HepG2 (cell line): ENCODE measurements around the gene UBE2U. TPM values are rescaled to one million over a fixed set of nuclear protein-coding genes. Genes with fewer than 3 reads are reported as not detected.

Experiments
- ATAC-seq: fragments of 200-7000 bp; cut with Tn5 transposase; 3 replicates; pipeline ENCODE4 v1.9.1; 2020; ENCODE audit warnings: mild to moderate bottlenecking, moderate library complexity
- BruUV-seq: library from RNA; stranded (reverse); fragments of 400-500 nt; replicated peaks from 2 replicates; lab custom pipeline; 2021; lab: Mats Ljungman, UMichigan
- CTCF ChIA-PET: fragments of 300-600 bp; formaldehyde crosslinking; extraction: SDS; loops from one replicate; lab custom pipeline; 2021; ENCODE audit warnings: low total read pairs, inconsistent platforms, low intra/inter-chr PET ratio; lab: Yijun Ruan, JAX
- POLR2A ChIA-PET: fragments of 350-600 bp; sonication (Branson Sonifier 250); formaldehyde crosslinking; loops from one replicate; lab custom pipeline; 2020; ENCODE audit warnings: antibody characterized with exemption, inconsistent platforms; lab: Yijun Ruan, JAX
- DNase-seq: peaks from one replicate; pipeline ENCODE4 v3.0.0-alpha.2; 2015; ENCODE audit warnings: low spot score
- FAIRE-seq: peaks from 3 replicates; lab custom pipeline; 2011; peaks lifted over from hg19 to GRCh38; lab: Jason Lieb, UNC
- H2AFZ ChIP-seq: one replicate; pipeline ENCODE4 v1.6.1; 2011; ENCODE audit warnings: low read length, inconsistent platforms
- H3K27ac ChIP-seq: fragments of 300-600 bp; 3 replicates; pipeline ENCODE4 v1.8.0; 2011; ENCODE audit warnings: mixed run types, mild to moderate bottlenecking, mixed read lengths, low read length, inconsistent platforms; ENCODE audit not compliant: insufficient read depth; ENCODE audit errors: extremely low read length
- H3K27me3 ChIP-seq, 2 experiments: fragments of 200-600 bp in 1 of 2; 2 replicates in 1 of 2; 3 replicates in 1 of 2; pipeline versions ENCODE4 v1.6.0 to v1.8.0; 2011; ENCODE audit warnings: low read length in 2 of 2, mild to moderate bottlenecking in 2 of 2, moderate library complexity in 2 of 2, inconsistent platforms in 1 of 2; ENCODE audit not compliant: insufficient read depth in 2 of 2, control insufficient read depth in 1 of 2
- H3K36me3 ChIP-seq, 2 experiments: fragments of 200-600 bp in 1 of 2; replicated peaks in 1 of 2; 2 replicates in 1 of 2; 3 replicates in 1 of 2; pipeline versions ENCODE4 v1.5.1 to v1.8.0; 2011; ENCODE audit warnings: low read length in 2 of 2, inconsistent platforms in 1 of 2; ENCODE audit not compliant: insufficient read depth in 2 of 2, control insufficient read depth in 1 of 2
- H3K4me1 ChIP-seq: 2 replicates; pipeline ENCODE4 v1.5.1; 2012; ENCODE audit warnings: low read length, inconsistent platforms; ENCODE audit not compliant: insufficient read depth
- H3K4me2 ChIP-seq: 2 replicates; pipeline ENCODE4 v1.6.0; 2011; ENCODE audit warnings: low read depth, low read length, inconsistent platforms
- H3K4me3 ChIP-seq, 3 experiments: fragments of 200-600 bp in 1 of 3; sonication (generic), shearing (Covaris generic) in 1 of 3; replicated peaks in 1 of 3; 2 replicates each; pipeline ENCODE4 v1.5.1; 2011 to 2016; ENCODE audit warnings: low read length in 3 of 3, inconsistent platforms in 2 of 3, low read depth in 2 of 3, mild to moderate bottlenecking in 2 of 3, control low read depth in 1 of 3, mixed read lengths in 1 of 3; ENCODE audit not compliant: insufficient read depth in 1 of 3
- H3K79me2 ChIP-seq: one replicate; pipeline ENCODE4 v1.6.1; 2011; ENCODE audit warnings: low read length, inconsistent platforms; ENCODE audit not compliant: insufficient read depth
- H3K9ac ChIP-seq: 2 replicates; pipeline ENCODE4 v1.6.0; 2011; ENCODE audit warnings: mild to moderate bottlenecking, low read depth, low read length, inconsistent platforms; ENCODE audit not compliant: insufficient read depth
- H3K9me3 ChIP-seq: 2 replicates; pipeline ENCODE4 v1.5.1; 2012; ENCODE audit warnings: mild to moderate bottlenecking, low read length
- H4K20me1 ChIP-seq: 2 replicates; pipeline ENCODE4 v1.6.0; 2011; ENCODE audit warnings: inconsistent platforms, mild to moderate bottlenecking, low read length, moderate library complexity; ENCODE audit not compliant: insufficient read depth
- ARNT2 ChIP-seq: sonication (generic); formaldehyde crosslinking; IDR thresholded peaks from 2 replicates; pipeline ENCODE4 v1.8.0; 2022; ENCODE audit warnings: mild to moderate bottlenecking, low read depth, missing genetic modification reagents, moderate library complexity
- MAFF ChIP-seq: IDR thresholded peaks from 2 replicates; pipeline ENCODE4 v1.6.1; 2011; ENCODE audit warnings: low read depth, low read length, improper control_type of control experiment
- MAFK ChIP-seq, 2 experiments: IDR thresholded peaks in 1 of 2; conservative IDR thresholded peaks in 1 of 2; 2 replicates each; pipeline ENCODE4 v1.6.1; 2011; ENCODE audit warnings: improper control_type of control experiment in 2 of 2, low read length in 2 of 2
- MED8 ChIP-seq: sonication (generic); formaldehyde crosslinking; IDR thresholded peaks from 2 replicates; pipeline ENCODE4 v1.8.1; 2023; ENCODE audit warnings: mild to moderate bottlenecking, missing genetic modification reagents; ENCODE audit not compliant: insufficient replicate concordance
- PLSCR1 ChIP-seq: sonication (generic); formaldehyde crosslinking; IDR thresholded peaks from 2 replicates; pipeline ENCODE4 v1.5.0; 2020; ENCODE audit warnings: missing genetic modification reagents, mild to moderate bottlenecking, borderline replicate concordance
- ZNF251 ChIP-seq: sonication (generic); formaldehyde crosslinking; IDR thresholded peaks from 2 replicates; pipeline ENCODE4 v1.9.0; 2021; ENCODE audit warnings: mild to moderate bottlenecking, missing genetic modification reagents
- ZNF609 ChIP-seq: sonication (generic); formaldehyde crosslinking; IDR thresholded peaks from 2 replicates; pipeline ENCODE4 v1.4.0; 2020; ENCODE audit warnings: mild to moderate bottlenecking, missing genetic modification reagents, borderline replicate concordance
- WGBS: methylation state at CpG from one replicate; pipeline ENCODE4 v1.1.6; 2017; ENCODE audit warnings: low lambda C conversion rate; 5-methylcytosine and 5-hydroxymethylcytosine counted together
- in situ Hi-C: cut with HindIII; loops from 2 replicates; pipeline ENCODE4 v1.10.0; 2017; ENCODE audit warnings: low pct_unique_long_range_greater_than_20kb; ENCODE audit not compliant: extremely low pct_ligation_motif_present
- intact Hi-C: fragments of 100-400 bp; cut with micrococcal nuclease; formaldehyde crosslinking; loops from one replicate; pipeline ENCODE4 v1.10.0; 2022; ENCODE audit not compliant: unreplicated experiment
- polyA plus RNA-seq, 8 experiments: library from polyadenylated mRNA; depleted of rRNA in 3 of 8; stranded (reverse) in 7 of 8; unstranded in 1 of 8; fragments of >200 nt; fragmentation: Illumina TruSeq in 4 of 8; extraction: Trizol in 4 of 8; gene quantifications; 2 replicates each; pipeline versions ENCODE4 v1.2.1 to v1.2.3, GENCODE V29; 2011 to 2016; ENCODE audit warnings: low read depth in 4 of 8, missing spikeins in 1 of 8, mixed read lengths in 1 of 8; ENCODE audit not compliant: insufficient read depth in 1 of 8
- total RNA-seq, 5 experiments: library from RNA; depleted of rRNA; stranded (reverse); fragments of >200 nt; fragmentation: Illumina TruSeq; extraction: Trizol; gene quantifications; 2 replicates each; pipeline ENCODE4 v1.2.3, GENCODE V29; 2016; ENCODE audit warnings: low read depth in 1 of 5
- TF ChIP-seq, protein P1 (sequence below): sonication (generic); formaldehyde crosslinking; IDR thresholded peaks from 2 replicates; pipeline ENCODE4 v1.4.0; 2020; ENCODE audit warnings: low read depth, missing genetic modification reagents

UBE2U gene
- total and polyA plus RNA-seq, 2 of the 13 experiments (the other 11 are each of a cell fraction or from before 2014, with no cell fraction given): not detected

GRCh38 chr1:64200064-64200463, 3.4 kb upstream of the UBE2U start:
- no TSS peak for BruUV-seq
- Histone ChIP-seq H3K4me3 (no peak overlapping the region), H3K4me2 (no peak overlapping the region), H3K9ac (no peak overlapping the region), H2AFZ (no peak overlapping the region), H3K4me1 (no peaks in the 10 kb centered on the region), H3K9me3 (no peaks in the 10 kb centered on the region), H3K36me3 (no peaks in the 10 kb centered on the region), H3K27me3 (peaks cover 0 to 4% of the 10 kb centered on the region in 2 experiments; a peak in 1 of 5 replicates), H4K20me1 (no peaks in the 10 kb centered on the region), H3K27ac (no peak overlapping the region), H3K79me2 (no peaks in the 10 kb centered on the region)
- FAIRE-seq (no peak), DNase-seq (no peak), ATAC-seq (no peak)
- 14% methylated on average over 1 of the region's 1 CpG for WGBS
- intact Hi-C loops: no loop called here
- TF ChIP-seq MED8 (no peak), MAFF (peak; percentile 38; the same call in 1 of the 2 replicates), MAFK (conservative IDR thresholded peaks at IDR 0.05 in 1 of 2, IDR thresholded peaks at IDR 0.05 in 1 of 2; ENCODE audit: low read length in 2 of 2) (peak in 1 of 2 experiments; percentile 52; a peak in 2 of 4 replicates)
- CTCF ChIA-PET: no interaction called here
- POLR2A ChIA-PET: no interaction called here
- in situ Hi-C loops: no loop called here

GRCh38 chr1:64209221-64209620, 5.8 kb downstream of the UBE2U start:
- Histone ChIP-seq H3K79me2 (no peaks in the 10 kb centered on the region), H2AFZ (no peak overlapping the region), H3K4me1 (no peaks in the 10 kb centered on the region), H4K20me1 (no peaks in the 10 kb centered on the region), H3K36me3 (no peaks in the 10 kb centered on the region), H3K4me3 (no peak overlapping the region), H3K27me3 (0 out of 5 replicates have a peak, but pooled peaks cover 0 to 3% of the 10 kb centered on the region in 2 experiments), H3K27ac (no peak overlapping the region), H3K4me2 (no peak overlapping the region), H3K9me3 (no peaks in the 10 kb centered on the region), H3K9ac (no peak overlapping the region)
- TF ChIP-seq, protein P1, sequence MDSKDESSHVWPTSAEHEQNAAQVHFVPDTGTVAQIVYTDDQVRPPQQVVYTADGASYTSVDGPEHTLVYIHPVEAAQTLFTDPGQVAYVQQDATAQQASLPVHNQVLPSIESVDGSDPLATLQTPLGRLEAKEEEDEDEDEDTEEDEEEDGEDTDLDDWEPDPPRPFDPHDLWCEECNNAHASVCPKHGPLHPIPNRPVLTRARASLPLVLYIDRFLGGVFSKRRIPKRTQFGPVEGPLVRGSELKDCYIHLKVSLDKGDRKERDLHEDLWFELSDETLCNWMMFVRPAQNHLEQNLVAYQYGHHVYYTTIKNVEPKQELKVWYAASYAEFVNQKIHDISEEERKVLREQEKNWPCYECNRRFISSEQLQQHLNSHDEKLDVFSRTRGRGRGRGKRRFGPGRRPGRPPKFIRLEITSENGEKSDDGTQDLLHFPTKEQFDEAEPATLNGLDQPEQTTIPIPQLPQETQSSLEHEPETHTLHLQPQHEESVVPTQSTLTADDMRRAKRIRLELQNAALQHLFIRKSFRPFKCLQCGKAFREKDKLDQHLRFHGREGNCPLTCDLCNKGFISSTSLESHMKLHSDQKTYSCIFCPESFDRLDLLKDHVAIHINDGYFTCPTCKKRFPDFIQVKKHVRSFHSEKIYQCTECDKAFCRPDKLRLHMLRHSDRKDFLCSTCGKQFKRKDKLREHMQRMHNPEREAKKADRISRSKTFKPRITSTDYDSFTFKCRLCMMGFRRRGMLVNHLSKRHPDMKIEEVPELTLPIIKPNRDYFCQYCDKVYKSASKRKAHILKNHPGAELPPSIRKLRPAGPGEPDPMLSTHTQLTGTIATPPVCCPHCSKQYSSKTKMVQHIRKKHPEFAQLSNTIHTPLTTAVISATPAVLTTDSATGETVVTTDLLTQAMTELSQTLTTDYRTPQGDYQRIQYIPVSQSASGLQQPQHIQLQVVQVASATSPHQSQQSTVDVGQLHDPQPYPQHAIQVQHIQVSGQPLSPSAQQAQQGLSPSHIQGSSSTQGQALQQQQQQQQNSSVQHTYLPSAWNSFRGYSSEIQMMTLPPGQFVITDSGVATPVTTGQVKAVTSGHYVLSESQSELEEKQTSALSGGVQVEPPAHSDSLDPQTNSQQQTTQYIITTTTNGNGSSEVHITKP (CRISPR knock-in tag): no peak
- no peak for TF ChIP-seq ZNF251 (CRISPR knock-in tag)
- TF ChIP-seq PLSCR1: no peak
- no peak for TF ChIP-seq ARNT2 (CRISPR knock-in tag)
- no peak for TF ChIP-seq ZNF609 (CRISPR knock-in tag)
- CTCF ChIA-PET: no interaction called here
- no peak for ATAC-seq
- DNase-seq: no peak
- no peak for FAIRE-seq
- 53% methylated on average over 2 of the region's 2 CpGs for whole genome bisulfite sequencing
- POLR2A ChIA-PET: no interaction called here
- intact Hi-C loops (no loop called here), in situ Hi-C loops (no loop called here)
- BruUV-seq: no TSS peak
